OCI-LY3 (cell line): ENCODE results near the gene MDM4.

ENCODE experiments used
- CTCF ChIP-seq: fragments of 200-600, 300-600 bp; sonication (generic); IDR thresholded peaks from 2 replicates; pipeline ENCODE4 v1.5.1; 2014; ENCODE audit warnings: antibody characterized with exemption, low read length, low read depth
- EZH2phosphoT487 ChIP-seq: fragments of 200-600 bp; shearing (Covaris generic); IDR thresholded peaks from 2 replicates; pipeline ENCODE4 v1.6.1; 2018; ENCODE audit warnings: antibody characterized with exemption, mixed run types, low read depth

- TF ChIP-seq CTCF = no peak
- no peak for TF ChIP-seq EZH2phosphoT487
Observed at GRCh38 chr1:204524986-204525385, 8.8 kb downstream of the MDM4 start.
